Adrenal gland (tissue), 5 donors: Measurements from ENCODE around the gene TEX52.

Experiments used
- POLR2A ChIP-seq, 2 donors: fragments of 450-650 bp; IDR thresholded peaks; one replicate each; pipeline ENCODE4 v1.6.1; 2017; ENCODE audit warnings: antibody characterized with exemption in 2 of 2, mild to moderate bottlenecking in 2 of 2, moderate library complexity in 1 of 2
- TF ChIP-seq, protein P1 (sequence below), 6 experiments: fragments of 450-650 bp in 4 of 6; fragments of 200-600 bp in 2 of 6; sonication (generic) in 1 of 6; IDR thresholded peaks; 1 replicate in 5 of 6; 2 replicates in 1 of 6; pipeline versions ENCODE4 v1.5.1 to v1.8.0; 2016 to 2021; ENCODE audit warnings: antibody characterized with exemption in 6 of 6, mild to moderate bottlenecking in 2 of 6, moderate library complexity in 1 of 6
- donor health status: DM: no; HTN: no; CAD: no.

DNA sequence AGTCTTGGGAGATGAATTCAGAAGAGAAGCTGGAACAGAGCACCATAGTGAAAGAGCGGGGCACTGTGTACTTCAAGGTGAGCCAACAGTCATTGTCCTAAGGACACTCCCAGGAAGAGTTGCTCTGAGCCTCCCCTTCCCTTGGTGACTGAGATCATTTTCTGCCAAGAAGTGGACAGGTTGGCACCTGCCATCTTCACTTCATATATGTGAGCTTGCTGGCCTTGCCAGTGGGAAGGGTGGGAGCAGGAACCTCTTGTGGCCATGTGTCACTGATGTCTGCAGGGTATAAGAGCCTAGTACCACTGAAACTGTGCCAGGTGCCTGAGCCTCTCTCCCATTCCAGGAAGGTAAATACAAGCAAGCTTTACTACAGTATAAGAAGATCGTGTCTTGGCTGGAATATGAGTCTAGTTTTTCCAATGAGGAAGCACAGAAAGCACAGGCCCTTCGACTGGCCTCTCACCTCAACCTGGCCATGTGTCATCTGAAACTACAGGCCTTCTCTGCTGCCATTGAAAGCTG is 56.7 kb downstream of the TEX52 start:
- TF ChIP-seq, protein P1, sequence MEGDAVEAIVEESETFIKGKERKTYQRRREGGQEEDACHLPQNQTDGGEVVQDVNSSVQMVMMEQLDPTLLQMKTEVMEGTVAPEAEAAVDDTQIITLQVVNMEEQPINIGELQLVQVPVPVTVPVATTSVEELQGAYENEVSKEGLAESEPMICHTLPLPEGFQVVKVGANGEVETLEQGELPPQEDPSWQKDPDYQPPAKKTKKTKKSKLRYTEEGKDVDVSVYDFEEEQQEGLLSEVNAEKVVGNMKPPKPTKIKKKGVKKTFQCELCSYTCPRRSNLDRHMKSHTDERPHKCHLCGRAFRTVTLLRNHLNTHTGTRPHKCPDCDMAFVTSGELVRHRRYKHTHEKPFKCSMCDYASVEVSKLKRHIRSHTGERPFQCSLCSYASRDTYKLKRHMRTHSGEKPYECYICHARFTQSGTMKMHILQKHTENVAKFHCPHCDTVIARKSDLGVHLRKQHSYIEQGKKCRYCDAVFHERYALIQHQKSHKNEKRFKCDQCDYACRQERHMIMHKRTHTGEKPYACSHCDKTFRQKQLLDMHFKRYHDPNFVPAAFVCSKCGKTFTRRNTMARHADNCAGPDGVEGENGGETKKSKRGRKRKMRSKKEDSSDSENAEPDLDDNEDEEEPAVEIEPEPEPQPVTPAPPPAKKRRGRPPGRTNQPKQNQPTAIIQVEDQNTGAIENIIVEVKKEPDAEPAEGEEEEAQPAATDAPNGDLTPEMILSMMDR (IDR thresholded peaks at IDR 0.05): no peak
- TF ChIP-seq POLR2A (IDR thresholded peaks at IDR 0.05): no peak
